Measurements from ENCODE around the gene ETFB.
A peak's percentile ranks its signal among the peaks of the same experiment; 100 is the strongest.

Gene ETFB

DNA sequence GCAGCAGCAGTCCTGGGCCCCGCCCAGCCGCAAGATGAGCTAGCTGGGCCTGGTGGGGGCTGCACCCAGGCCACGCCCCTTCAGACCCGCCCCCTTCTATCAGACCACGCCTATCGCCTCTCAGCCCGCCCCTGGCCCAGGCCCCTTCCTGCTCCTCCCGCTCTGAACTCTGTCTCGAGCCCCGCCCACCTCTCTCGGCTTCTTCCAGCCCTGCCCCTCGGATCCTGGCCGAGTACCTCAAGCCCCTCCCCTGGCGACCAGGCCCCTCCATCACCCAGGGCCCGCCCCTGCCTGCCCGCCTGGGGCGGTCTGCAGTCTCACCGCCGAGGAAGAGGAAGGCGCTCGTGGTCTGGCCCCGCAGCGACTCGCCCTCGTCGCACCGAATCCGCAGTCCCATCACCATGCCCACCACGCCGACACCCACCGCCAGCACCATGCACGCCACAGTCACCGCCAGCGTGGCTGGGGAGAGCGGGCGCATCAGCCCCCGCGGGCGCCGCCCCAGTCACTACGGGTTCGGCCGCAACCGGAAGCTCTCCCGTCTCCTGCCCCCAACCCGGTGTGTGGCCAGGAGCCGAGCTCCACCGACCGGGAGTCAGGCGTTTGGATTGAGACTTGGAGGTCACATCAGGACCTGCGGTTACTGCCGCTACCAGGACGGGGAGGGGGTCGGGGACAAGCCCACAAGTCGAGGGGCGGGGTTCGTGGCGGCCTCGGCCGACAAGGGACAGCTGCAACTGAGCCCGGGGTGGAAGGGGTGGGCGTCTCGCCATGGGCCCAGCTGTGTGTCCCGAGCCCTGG lies 1.6 kb upstream of the ETFB start:
- TF ChIP-seq, protein P1, sequence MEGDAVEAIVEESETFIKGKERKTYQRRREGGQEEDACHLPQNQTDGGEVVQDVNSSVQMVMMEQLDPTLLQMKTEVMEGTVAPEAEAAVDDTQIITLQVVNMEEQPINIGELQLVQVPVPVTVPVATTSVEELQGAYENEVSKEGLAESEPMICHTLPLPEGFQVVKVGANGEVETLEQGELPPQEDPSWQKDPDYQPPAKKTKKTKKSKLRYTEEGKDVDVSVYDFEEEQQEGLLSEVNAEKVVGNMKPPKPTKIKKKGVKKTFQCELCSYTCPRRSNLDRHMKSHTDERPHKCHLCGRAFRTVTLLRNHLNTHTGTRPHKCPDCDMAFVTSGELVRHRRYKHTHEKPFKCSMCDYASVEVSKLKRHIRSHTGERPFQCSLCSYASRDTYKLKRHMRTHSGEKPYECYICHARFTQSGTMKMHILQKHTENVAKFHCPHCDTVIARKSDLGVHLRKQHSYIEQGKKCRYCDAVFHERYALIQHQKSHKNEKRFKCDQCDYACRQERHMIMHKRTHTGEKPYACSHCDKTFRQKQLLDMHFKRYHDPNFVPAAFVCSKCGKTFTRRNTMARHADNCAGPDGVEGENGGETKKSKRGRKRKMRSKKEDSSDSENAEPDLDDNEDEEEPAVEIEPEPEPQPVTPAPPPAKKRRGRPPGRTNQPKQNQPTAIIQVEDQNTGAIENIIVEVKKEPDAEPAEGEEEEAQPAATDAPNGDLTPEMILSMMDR (IDR thresholded peaks at IDR 0.05; ENCODE audit: control insufficient read depth, extremely low read depth, insufficient read depth) = no peak
- DNase-seq (ENCODE audit: low read depth) = peak; percentile 86
- peak overlapping the region; percentile 93 for H3K4me3 ChIP-seq (ENCODE audit: low read depth, low read length)

DNA sequence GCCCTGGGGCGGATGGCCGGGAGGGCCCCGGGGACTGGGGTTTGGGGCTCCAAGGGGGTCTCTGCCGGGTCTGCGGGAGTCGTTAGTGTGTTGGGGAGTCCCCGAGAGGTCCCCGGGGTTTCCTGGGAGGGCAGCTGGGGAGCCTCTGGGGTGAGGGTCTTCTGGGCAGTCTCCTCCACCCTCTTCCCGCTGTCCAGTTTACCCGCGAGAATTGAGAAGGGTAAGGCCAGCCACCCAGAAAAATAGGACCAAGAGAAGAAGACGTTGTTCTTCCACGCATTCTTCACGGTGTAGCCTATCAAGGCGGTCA lies 1.0 kb upstream of the ETFB start:
- DNase-seq (ENCODE audit: low read depth) = no peak
- TF ChIP-seq, protein P1 (IDR thresholded peaks at IDR 0.05; ENCODE audit: control insufficient read depth, extremely low read depth, insufficient read depth) = no peak
- peak overlapping the region; percentile 93 for H3K4me3 ChIP-seq (ENCODE audit: low read depth, low read length)

DNA sequence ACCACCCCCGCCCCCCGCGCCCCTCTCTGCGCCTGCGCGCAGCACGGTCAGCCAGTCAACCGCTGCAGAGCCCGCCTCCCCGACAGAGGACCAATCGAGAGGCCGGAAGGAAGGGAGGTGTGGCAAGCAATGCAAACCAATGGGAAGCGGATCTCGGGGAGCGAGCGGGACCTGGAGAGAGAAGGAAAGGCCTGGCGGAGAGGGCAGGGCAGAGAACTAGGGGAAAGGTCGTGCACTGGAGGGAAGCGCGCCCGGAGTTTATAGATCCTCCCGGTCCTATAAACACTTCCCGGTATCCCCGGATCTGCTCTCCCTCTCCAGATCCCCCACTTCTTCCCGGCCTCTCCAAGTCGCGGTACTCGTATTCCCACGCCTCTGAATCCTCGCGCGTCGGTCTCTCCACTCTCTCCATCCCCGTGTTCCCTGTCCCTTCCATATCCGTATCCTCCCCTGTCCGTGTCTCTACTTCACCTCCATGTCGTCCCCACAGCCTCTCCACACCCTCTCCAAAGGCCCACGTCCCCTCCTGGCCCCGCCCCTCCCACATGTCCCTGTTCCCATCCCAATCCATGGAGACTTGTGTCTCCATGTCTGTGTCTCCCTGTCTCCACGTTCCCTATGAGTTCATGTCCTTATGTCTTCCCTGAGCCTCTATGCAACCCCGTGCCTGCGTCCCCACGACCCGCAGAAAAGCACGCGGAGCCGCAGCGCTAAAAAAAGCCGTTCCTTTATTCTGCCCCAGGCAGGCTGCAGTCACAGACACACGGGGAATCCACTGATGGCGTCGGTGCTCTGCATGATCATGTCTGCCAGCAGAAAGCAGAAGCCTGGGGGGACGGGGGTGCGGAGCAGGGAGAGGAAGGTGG lies 434 bp upstream of the ETFB start:
- TF ChIP-seq, protein P1 (IDR thresholded peaks at IDR 0.05; ENCODE audit: control insufficient read depth, extremely low read depth, insufficient read depth) = no peak
- peak; percentile 93 for DNase-seq (ENCODE audit: low read depth)
- peak overlapping the region; percentile 93 for H3K4me3 ChIP-seq (ENCODE audit: low read depth, low read length)

DNA sequence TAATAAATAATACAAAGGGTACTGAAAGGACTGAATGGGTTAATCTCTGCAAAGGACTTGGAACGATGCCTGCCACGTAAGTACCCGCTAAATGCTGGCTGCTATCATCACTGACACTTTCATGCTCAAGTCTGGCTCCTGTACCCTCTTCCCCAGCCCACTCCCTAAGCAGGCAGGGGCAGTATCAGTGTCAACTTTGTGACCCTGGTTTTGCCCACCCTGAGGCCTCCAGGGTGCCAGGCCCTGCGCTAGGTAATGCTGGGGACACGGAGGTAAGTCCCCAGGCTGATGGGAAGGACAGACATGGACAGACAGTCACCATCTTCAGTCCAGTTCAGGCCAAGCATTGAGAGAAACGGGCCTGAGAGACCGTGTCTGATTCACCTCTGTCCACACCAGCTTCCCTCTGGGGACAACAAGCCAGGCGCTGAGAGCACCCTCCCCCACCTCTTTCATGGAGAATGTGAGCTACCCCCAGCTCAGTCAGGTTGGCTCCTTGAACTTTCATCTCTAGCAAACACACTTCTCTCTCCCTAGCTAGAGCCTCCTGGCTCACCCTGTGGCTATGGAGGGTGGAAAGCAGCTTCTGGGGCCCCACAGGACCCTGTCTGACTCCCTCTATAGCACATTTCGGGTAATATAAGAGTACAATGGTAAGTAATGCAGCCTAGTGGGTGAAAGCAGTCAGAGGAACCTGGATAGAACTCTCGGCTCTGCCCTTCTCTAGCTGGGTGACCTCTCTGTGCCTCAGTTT lies 800 bp downstream of the ETFB start:
- peak overlapping the region; percentile 93 for H3K4me3 ChIP-seq (ENCODE audit: low read depth, low read length)
- DNase-seq (ENCODE audit: low read depth) = no peak
- TF ChIP-seq, protein P1 (IDR thresholded peaks at IDR 0.05; ENCODE audit: control insufficient read depth, extremely low read depth, insufficient read depth) = 0 out of 2 replicates have a peak, but pooled peaks have one; percentile 19

DNA sequence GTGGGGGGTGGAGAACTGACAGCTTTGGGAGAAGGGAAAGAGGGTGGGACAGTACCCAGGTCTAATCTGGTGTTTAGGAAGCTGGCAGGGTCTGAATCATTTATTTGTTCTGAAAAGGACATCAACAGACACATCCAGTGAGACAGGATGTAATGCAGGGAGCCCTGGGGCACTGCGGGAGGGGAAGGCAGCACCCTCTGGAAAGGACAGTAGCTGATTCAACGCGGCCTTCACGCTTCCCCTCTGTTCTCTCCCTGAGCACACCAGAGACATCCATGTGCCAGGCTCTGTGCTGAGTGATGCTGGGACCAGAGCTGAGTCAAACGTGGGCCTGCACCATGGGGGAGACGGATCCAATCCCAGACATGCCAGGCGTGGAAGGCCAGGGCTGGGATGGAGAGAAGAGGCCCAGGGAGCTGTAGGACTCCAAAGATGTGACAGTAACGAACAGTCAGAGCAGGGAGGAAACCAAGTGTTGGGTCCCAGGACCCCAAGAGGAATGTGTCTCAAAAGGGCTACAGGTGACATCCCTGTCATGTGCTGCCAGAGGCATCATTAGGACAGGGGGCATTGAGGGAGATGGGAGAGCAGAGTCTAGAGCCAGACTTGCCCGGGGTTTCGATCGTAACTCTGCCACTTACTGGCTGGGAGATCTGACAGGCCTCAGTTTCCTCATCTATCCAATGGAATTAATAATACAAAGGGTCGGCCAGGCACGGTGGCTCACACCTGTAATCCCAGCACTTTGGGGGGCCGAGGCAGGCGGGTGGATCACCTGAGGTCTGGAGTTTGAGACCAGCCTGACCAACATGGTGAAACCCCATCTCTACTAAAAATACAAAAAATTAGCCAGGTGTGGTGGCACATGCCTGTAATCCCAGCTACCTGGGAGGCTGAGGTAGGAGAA lies 1.7 kb downstream of the ETFB start:
- H3K4me3 ChIP-seq (ENCODE audit: low read depth, low read length) = peak overlapping the region; percentile 3; the same call in 1 of the 2 replicates
- DNase-seq (ENCODE audit: low read depth) = no peak
- TF ChIP-seq, protein P1 (IDR thresholded peaks at IDR 0.05; ENCODE audit: control insufficient read depth, extremely low read depth, insufficient read depth) = no peak

DNA sequence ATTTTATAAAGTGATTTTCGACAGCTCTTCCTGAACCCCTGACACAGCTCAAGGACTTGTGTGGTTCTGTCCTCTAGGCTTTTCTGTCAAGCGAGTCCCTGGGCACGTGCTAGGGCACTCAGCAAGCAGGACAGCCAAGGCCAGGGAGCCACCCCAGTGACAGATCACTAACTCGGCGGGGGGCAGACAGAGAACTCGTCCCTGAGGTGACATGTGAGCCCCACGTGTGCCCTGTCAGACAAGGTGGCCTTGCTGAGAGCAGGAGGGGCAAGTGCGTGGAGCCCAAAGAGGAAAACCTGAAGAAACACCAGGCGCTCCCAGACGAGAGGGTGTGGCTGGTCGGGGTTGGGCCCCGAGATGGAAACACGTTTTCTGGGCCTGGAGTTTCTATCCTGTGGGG lies 4.9 kb downstream of the ETFB start:
- H3K4me3 ChIP-seq (ENCODE audit: low read depth, low read length) = no peak overlapping the region
- no peak for DNase-seq (ENCODE audit: low read depth)
- TF ChIP-seq, protein P1 (IDR thresholded peaks at IDR 0.05; ENCODE audit: control insufficient read depth, extremely low read depth, insufficient read depth) = no peak
